ENCODE measurements around the gene ZSWIM8. TPM values are rescaled to one million over a fixed set of nuclear protein-coding genes. Genes with fewer than 3 reads are reported as not detected.

Gene ZSWIM8
- polyA plus RNA-seq, 1 donor (not counting 4 experiments of a cell fraction or from before 2014, with no cell fraction given), result 34.2 TPM

DNA sequence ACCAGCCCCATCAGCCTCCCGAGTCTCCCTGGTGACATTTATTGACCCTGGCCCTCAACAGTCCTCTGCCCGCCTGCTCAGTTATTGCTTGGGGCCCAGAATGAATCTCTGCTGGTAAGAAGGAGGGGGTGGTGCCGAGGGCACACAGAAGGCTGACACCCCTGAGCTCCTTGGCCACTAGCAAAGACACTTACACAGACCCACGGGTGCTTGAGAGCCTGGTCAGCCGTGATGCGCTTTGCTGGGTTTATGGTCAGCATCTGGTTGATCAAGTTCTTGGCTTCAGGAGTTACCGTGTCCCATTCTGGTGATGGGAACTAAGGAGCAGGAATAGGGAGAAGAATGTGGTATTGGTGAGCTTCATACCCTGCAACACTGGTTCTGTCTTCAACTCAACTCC lies 61.6 kb downstream of the ZSWIM8 start:
- dilution Hi-C loops (cut with MboI; ENCODE audit: extremely low pct_ligation_motif_present, low sequenced_read_pairs), result no loop called here

GRCh38 chr10:73848821-73849489 lies 63.5 kb downstream of the ZSWIM8 start:
- no peaks in the 10 kb centered on the region for H4K20me1 ChIP-seq (ENCODE audit: control insufficient read depth, extremely low read depth, insufficient read depth, low read length)
- FAIRE-seq (peak; percentile 60), DNase-seq (ENCODE audit: low read depth, low spot score) (peak; percentile 46)
- H3K4me3 ChIP-seq (ENCODE audit: control insufficient read depth in 2 of 3, extremely low read depth in 1 of 3, insufficient read depth in 2 of 3, low read depth in 1 of 3, low read length in 3 of 3), result no peak overlapping the region
- H3K4me2 ChIP-seq (ENCODE audit: control insufficient read depth, extremely low read depth, insufficient read depth, low read depth, low read length), result no peak overlapping the region
- H3K9ac ChIP-seq (ENCODE audit: control insufficient read depth, extremely low read depth, insufficient read depth, low read length), result no peak overlapping the region
- TF ChIP-seq CTCF (optimal IDR thresholded peaks at IDR 0.05 in 1 of 3, IDR thresholded peaks at IDR 0.05 in 1 of 3, conservative IDR thresholded peaks at IDR 0.05 in 1 of 3; ENCODE audit: extremely low read depth in 1 of 3, insufficient read depth in 2 of 3, low read length in 3 of 3) (peak; percentile 97 to 99 (median 98)), EZH2 (IDR thresholded peaks at IDR 0.05; ENCODE audit: low read length) (no peak)
- H3K9me3 ChIP-seq (ENCODE audit: control insufficient read depth, low read depth, low read length), result no peaks in the 10 kb centered on the region
- peaks cover 34 to 35% of the 10 kb centered on the region in 2 experiments for H3K36me3 ChIP-seq (ENCODE audit: control insufficient read depth in 2 of 2, extremely low read depth in 1 of 2, insufficient read depth in 2 of 2, low read length in 2 of 2)
- H3K79me2 ChIP-seq (ENCODE audit: control insufficient read depth, insufficient read depth, low read length), result no peaks in the 10 kb centered on the region
- no peak overlapping the region for H3K27ac ChIP-seq (ENCODE audit: control insufficient read depth, insufficient read depth, low read length)
- H3K27me3 ChIP-seq (ENCODE audit: control insufficient read depth, extremely low read depth, insufficient read depth, low read length), result no peaks in the 10 kb centered on the region
- no peaks in the 10 kb centered on the region for H3K9me1 ChIP-seq (ENCODE audit: control insufficient read depth, extremely low read depth, insufficient read depth, low read length)
- H3K4me1 ChIP-seq (ENCODE audit: control insufficient read depth, extremely low read depth, insufficient read depth, low read length), result no peaks in the 10 kb centered on the region
- H2AFZ ChIP-seq (ENCODE audit: control insufficient read depth, low read length), result no peak overlapping the region
- dilution Hi-C loops (cut with MboI; ENCODE audit: extremely low pct_ligation_motif_present, low sequenced_read_pairs), result no loop called here

More for the DNA sequence above, 61.6 kb downstream of the ZSWIM8 start:
- no peaks in the 10 kb centered on the region for H3K27me3 ChIP-seq (ENCODE audit: control insufficient read depth, extremely low read depth, insufficient read depth, low read length)
- FAIRE-seq, result no peak
- H4K20me1 ChIP-seq (ENCODE audit: control insufficient read depth, extremely low read depth, insufficient read depth, low read length), result no peaks in the 10 kb centered on the region
- H3K4me2 ChIP-seq (ENCODE audit: control insufficient read depth, extremely low read depth, insufficient read depth, low read depth, low read length), result no peak overlapping the region
- H3K9me1 ChIP-seq (ENCODE audit: control insufficient read depth, extremely low read depth, insufficient read depth, low read length), result no peaks in the 10 kb centered on the region
- H3K9ac ChIP-seq (ENCODE audit: control insufficient read depth, extremely low read depth, insufficient read depth, low read length), result no peak overlapping the region
- no peaks in the 10 kb centered on the region for H3K4me1 ChIP-seq (ENCODE audit: control insufficient read depth, extremely low read depth, insufficient read depth, low read length)
- no peaks in the 10 kb centered on the region for H3K79me2 ChIP-seq (ENCODE audit: control insufficient read depth, insufficient read depth, low read length)
- H2AFZ ChIP-seq (ENCODE audit: control insufficient read depth, low read length), result no peak overlapping the region
- no peak for DNase-seq (ENCODE audit: low read depth, low spot score)
- H3K27ac ChIP-seq (ENCODE audit: control insufficient read depth, insufficient read depth, low read length), result no peak overlapping the region
- no peak overlapping the region for H3K4me3 ChIP-seq (ENCODE audit: control insufficient read depth in 2 of 3, extremely low read depth in 1 of 3, insufficient read depth in 2 of 3, low read depth in 1 of 3, low read length in 3 of 3)
- no peak for TF ChIP-seq CTCF (optimal IDR thresholded peaks at IDR 0.05 in 1 of 3, IDR thresholded peaks at IDR 0.05 in 1 of 3, conservative IDR thresholded peaks at IDR 0.05 in 1 of 3; ENCODE audit: extremely low read depth in 1 of 3, insufficient read depth in 2 of 3, low read length in 3 of 3)
- no peak for TF ChIP-seq EZH2 (IDR thresholded peaks at IDR 0.05; ENCODE audit: low read length)
- H3K36me3 ChIP-seq (ENCODE audit: control insufficient read depth in 2 of 2, extremely low read depth in 1 of 2, insufficient read depth in 2 of 2, low read length in 2 of 2), result peaks cover 29 to 33% of the 10 kb centered on the region in 2 experiments
- no peaks in the 10 kb centered on the region for H3K9me3 ChIP-seq (ENCODE audit: control insufficient read depth, low read depth, low read length)
